C4-2B (cell line): Measurements from ENCODE around the gene KCNJ6.

Experiments used
- CTCF ChIP-seq: fragments of 450-650 bp; conservative IDR thresholded peaks from 2 replicates; pipeline ENCODE4 v1.5.1; 2017; ENCODE audit warnings: mild to moderate bottlenecking
- ZFX ChIP-seq: fragments of 450-650 bp; IDR thresholded peaks from 2 replicates; pipeline ENCODE4 v1.6.1; 2017

- TF ChIP-seq CTCF, result no peak
- TF ChIP-seq ZFX, result no peak
Observed at GRCh38 chr21:37578471-37579126, 337.7 kb downstream of the KCNJ6 start.
